ENCODE results near the gene C6. TPM values are rescaled to one million over a fixed set of nuclear protein-coding genes. Genes with fewer than 3 reads are reported as not detected.
"Not testable (repeated sequence)": the region's sequence is repeated elsewhere in the genome, so short reads cannot be mapped to it uniquely, and the experiment has no call there.

C6 gene
- total RNA-seq, 2 experiments from 2014 or later: not detected

- no peak overlapping the region for H3K27ac Mint-ChIP-seq
- DNase-seq: no peak
- H3K36me3 Mint-ChIP-seq: no peaks in the 10 kb centered on the region
- no peaks in the 10 kb centered on the region for H3K4me1 Mint-ChIP-seq
- H3K4me3 Mint-ChIP-seq: no peak overlapping the region
- H3K27me3 Mint-ChIP-seq: no peaks in the 10 kb centered on the region
- peaks cover 1% of the 10 kb centered on the region for H3K9me3 Mint-ChIP-seq
These were observed 850 bp upstream of the C6 start for GRCh38 chr5:41214182-41214581.

GRCh38 chr5:41212935-41213334 lies 397 bp downstream of the C6 start:
- Mint-ChIP-seq H3K4me1 (no peaks in the 10 kb centered on the region), H3K4me3 (no peak overlapping the region), H3K9me3 (peaks cover 4% of the 10 kb centered on the region), H3K36me3 (no peaks in the 10 kb centered on the region), H3K27me3 (no peaks in the 10 kb centered on the region), H3K27ac (no peak overlapping the region)
- DNase-seq: no peak

DNA sequence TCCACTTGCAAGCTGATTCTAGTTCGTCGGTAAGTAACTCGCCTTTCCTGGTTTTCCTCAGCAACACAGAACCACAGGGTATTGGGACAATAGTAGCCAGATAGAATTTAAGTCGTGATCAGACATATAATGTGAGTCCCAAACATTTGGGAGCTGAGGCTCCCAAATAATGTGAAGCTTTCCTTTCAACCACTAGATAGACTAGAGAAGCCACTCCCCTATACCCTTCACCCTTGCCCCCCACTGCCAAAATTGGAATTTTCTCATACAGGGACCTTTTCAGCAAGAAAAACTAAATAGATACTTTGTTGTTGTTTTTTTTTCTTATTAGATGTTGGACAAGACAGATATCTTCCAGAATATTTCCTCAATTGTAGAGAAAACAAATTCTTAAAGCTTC lies 1.9 kb downstream of the C6 start:
- H3K9me3 Mint-ChIP-seq: peaks cover 5% of the 10 kb centered on the region
- no peak overlapping the region for H3K4me3 Mint-ChIP-seq
- no peaks in the 10 kb centered on the region for H3K36me3 Mint-ChIP-seq
- DNase-seq: no peak
- no peaks in the 10 kb centered on the region for H3K27me3 Mint-ChIP-seq
- no peaks in the 10 kb centered on the region for H3K4me1 Mint-ChIP-seq
- H3K27ac Mint-ChIP-seq: no peak overlapping the region

DNA sequence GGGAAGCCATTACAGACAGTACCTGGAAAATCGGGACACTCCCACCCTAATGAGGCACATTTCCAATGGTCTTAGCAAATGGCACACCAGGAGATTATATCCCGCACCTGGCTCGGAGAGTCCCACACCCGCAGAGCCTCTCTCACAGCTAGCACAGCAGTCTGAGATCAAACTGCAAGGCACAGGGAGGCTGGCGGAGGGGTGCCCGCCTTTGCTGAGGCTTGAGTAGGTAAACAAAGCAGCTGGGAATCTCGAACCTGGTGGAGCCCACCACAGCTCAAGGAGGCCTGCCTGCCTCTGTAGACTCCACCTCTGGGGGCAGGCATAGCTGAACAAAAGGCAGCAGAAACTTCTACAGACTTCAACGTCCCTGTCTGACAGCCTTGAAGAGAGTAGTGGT lies 7.9 kb downstream of the C6 start:
- DNase-seq, H3K4me1 Mint-ChIP-seq, H3K27me3 Mint-ChIP-seq, H3K27ac Mint-ChIP-seq, H3K4me3 Mint-ChIP-seq, H3K36me3 Mint-ChIP-seq, H3K9me3 Mint-ChIP-seq: not testable (repeated sequence)

GRCh38 chr5:41203033-41203432 lies 10.3 kb downstream of the C6 start:
- Mint-ChIP-seq H3K27me3 (no peaks in the 10 kb centered on the region), H3K4me3 (no peak overlapping the region), H3K36me3 (no peaks in the 10 kb centered on the region), H3K4me1 (no peaks in the 10 kb centered on the region), H3K9me3 (peaks cover 3% of the 10 kb centered on the region), H3K27ac (no peak overlapping the region)
- no peak for DNase-seq

- Mint-ChIP-seq H3K4me3 (no peak overlapping the region), H3K4me1 (no peaks in the 10 kb centered on the region), H3K36me3 (no peaks in the 10 kb centered on the region), H3K27me3 (no peaks in the 10 kb centered on the region), H3K9me3 (peaks cover 1% of the 10 kb centered on the region), H3K27ac (no peak overlapping the region)
- DNase-seq: no peak
These were observed 12.1 kb downstream of the C6 start for GRCh38 chr5:41201082-41201772.

GRCh38 chr5:41200506-41200905 lies 12.8 kb downstream of the C6 start:
- no peak overlapping the region for H3K4me3 Mint-ChIP-seq
- H3K9me3 Mint-ChIP-seq: peaks cover 1% of the 10 kb centered on the region
- no peak for DNase-seq
- H3K27me3 Mint-ChIP-seq: no peaks in the 10 kb centered on the region
- H3K4me1 Mint-ChIP-seq: no peaks in the 10 kb centered on the region
- H3K27ac Mint-ChIP-seq: no peak overlapping the region
- H3K36me3 Mint-ChIP-seq: no peaks in the 10 kb centered on the region

GRCh38 chr5:41199660-41200059 lies 13.7 kb downstream of the C6 start:
- no peak overlapping the region for H3K4me3 Mint-ChIP-seq
- H3K36me3 Mint-ChIP-seq: no peaks in the 10 kb centered on the region
- H3K27ac Mint-ChIP-seq: no peak overlapping the region
- DNase-seq: no peak
- no peaks in the 10 kb centered on the region for H3K4me1 Mint-ChIP-seq
- H3K27me3 Mint-ChIP-seq: no peaks in the 10 kb centered on the region
- peaks cover 1% of the 10 kb centered on the region for H3K9me3 Mint-ChIP-seq

GRCh38 chr5:41196197-41196596 lies 17.1 kb downstream of the C6 start:
- Mint-ChIP-seq H3K4me3 (no peak overlapping the region), H3K27me3 (no peaks in the 10 kb centered on the region), H3K36me3 (no peaks in the 10 kb centered on the region), H3K27ac (no peak overlapping the region), H3K9me3 (peaks cover 1% of the 10 kb centered on the region), H3K4me1 (no peaks in the 10 kb centered on the region)
- DNase-seq: no peak

DNA sequence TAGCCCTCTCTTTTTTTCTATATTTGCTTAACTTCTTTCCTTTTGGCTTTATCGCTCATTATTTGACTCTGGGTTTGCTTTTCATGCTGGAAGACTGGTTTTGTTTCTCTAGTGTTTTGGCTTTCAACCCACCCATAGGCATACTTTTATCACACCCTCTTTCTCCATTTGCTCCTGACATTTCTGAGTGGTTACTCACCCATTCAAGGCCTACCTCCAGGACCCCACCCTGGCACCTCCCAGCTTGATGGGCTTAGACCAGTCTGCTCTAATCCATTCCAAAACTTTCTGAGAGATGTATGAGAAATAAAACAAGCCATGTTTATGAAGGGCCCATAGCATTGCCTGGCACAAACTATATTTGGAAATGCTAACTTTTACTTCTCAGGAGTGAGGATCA lies 18.1 kb downstream of the C6 start:
- Mint-ChIP-seq H3K27ac (no peak overlapping the region), H3K36me3 (no peaks in the 10 kb centered on the region), H3K4me1 (no peaks in the 10 kb centered on the region)

GRCh38 chr5:41194339-41194738 lies 19.0 kb downstream of the C6 start:
- DNase-seq: no peak
- Mint-ChIP-seq H3K4me3 (no peak overlapping the region), H3K9me3 (no peaks in the 10 kb centered on the region), H3K27ac (no peak overlapping the region), H3K27me3 (no peaks in the 10 kb centered on the region), H3K4me1 (no peaks in the 10 kb centered on the region), H3K36me3 (no peaks in the 10 kb centered on the region)

More for the DNA sequence above, 18.1 kb downstream of the C6 start:
- DNase-seq: no peak
- H3K9me3 Mint-ChIP-seq: peaks cover 1% of the 10 kb centered on the region
- H3K27me3 Mint-ChIP-seq: no peaks in the 10 kb centered on the region
- H3K4me3 Mint-ChIP-seq: no peak overlapping the region

DNA sequence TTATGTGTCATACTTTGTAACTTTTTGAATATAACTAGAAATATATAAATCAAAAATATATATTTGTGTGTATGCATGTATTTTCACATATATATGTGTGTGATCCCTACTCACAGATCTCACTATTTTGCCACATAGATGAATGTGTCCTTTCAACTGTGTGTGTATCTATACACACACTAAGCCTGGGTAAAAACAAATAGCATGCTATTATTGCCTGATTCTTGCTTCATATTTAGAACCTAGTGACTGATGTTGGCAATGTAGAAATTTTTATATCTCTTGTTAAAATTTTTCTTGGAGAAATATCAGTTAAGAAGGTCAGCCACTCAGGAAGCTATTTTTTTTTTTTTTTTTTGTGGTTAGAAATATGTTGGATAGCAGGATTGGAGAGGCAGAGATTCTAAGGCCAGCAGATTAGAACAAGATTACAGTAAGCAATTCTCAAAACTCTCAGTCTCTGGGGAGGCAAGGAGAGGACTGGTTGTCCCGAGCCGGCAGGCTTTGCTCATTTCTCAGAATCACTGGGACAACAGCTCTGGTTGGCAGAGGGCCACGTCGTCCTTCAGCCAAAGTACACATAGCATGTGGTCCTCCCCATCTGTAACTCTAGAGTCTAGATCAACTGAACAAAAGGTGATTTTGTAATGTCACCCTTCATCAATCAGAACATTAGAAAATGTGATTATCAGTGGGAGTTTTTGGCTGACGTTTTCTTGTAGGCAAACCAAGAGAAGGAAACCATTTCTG lies 19.7 kb downstream of the C6 start:
- DNase-seq: no peak
- no peak overlapping the region for H3K4me3 Mint-ChIP-seq
- H3K27me3 Mint-ChIP-seq: no peaks in the 10 kb centered on the region
- no peaks in the 10 kb centered on the region for H3K36me3 Mint-ChIP-seq
- H3K27ac Mint-ChIP-seq: no peak overlapping the region
- H3K9me3 Mint-ChIP-seq: no peaks in the 10 kb centered on the region
- H3K4me1 Mint-ChIP-seq: no peaks in the 10 kb centered on the region

DNA sequence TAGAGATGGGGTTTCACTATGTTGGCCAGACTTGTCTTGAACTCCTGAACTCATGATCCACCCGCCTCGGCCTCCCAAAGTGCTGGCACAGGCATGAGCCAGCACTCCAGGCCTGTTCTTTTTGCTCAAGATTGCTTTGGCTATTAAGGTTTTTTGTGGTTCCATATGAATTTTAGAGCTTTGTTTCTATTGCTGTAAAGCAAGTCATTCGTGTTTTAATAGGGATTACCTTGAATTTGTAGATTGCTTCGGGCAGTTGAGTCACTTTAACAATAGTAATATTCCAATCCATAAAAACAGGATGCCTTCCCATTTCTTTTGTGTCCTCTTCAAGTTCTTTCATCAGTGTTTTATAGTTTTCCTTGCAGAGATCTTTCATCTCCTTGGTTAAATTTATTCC lies 22.1 kb downstream of the C6 start:
- DNase-seq: no peak
- Mint-ChIP-seq H3K4me1 (no peaks in the 10 kb centered on the region), H3K9me3 (no peaks in the 10 kb centered on the region), H3K27me3 (no peaks in the 10 kb centered on the region), H3K36me3 (no peaks in the 10 kb centered on the region), H3K27ac (no peak overlapping the region), H3K4me3 (no peak overlapping the region)

GRCh38 chr5:41186143-41186542 lies 27.2 kb downstream of the C6 start:
- DNase-seq: no peak
- Mint-ChIP-seq H3K4me1 (no peaks in the 10 kb centered on the region), H3K27ac (no peak overlapping the region), H3K4me3 (no peak overlapping the region), H3K9me3 (no peaks in the 10 kb centered on the region), H3K27me3 (no peaks in the 10 kb centered on the region), H3K36me3 (no peaks in the 10 kb centered on the region)

- H3K4me3 Mint-ChIP-seq, H3K27ac Mint-ChIP-seq, H3K4me1 Mint-ChIP-seq, H3K27me3 Mint-ChIP-seq, DNase-seq, H3K36me3 Mint-ChIP-seq, H3K9me3 Mint-ChIP-seq: not testable (repeated sequence)
These were observed 30.0 kb downstream of the C6 start for GRCh38 chr5:41183331-41183730.

- Mint-ChIP-seq H3K27me3 (no peaks in the 10 kb centered on the region), H3K9me3 (peaks cover 1% of the 10 kb centered on the region), H3K36me3 (no peaks in the 10 kb centered on the region), H3K4me3 (no peak overlapping the region), H3K4me1 (no peaks in the 10 kb centered on the region), H3K27ac (no peak overlapping the region)
- no peak for DNase-seq
These were observed 30.7 kb downstream of the C6 start for GRCh38 chr5:41182666-41183065.
